ENCODE results near the gene SLC7A10. TPM values are rescaled to one million over a fixed set of nuclear protein-coding genes. Genes with fewer than 3 reads are reported as not detected.

SLC7A10 gene
- total RNA-seq, 3 donors from 2014 or later = 6.9 to 8.8 TPM; not detected in 1

GRCh38 chr19:33195645-33196347 lies 29.9 kb downstream of the SLC7A10 start:
- no peak for TF ChIP-seq POLR2A (IDR thresholded peaks at IDR 0.05)
- TF ChIP-seq, protein P1, sequence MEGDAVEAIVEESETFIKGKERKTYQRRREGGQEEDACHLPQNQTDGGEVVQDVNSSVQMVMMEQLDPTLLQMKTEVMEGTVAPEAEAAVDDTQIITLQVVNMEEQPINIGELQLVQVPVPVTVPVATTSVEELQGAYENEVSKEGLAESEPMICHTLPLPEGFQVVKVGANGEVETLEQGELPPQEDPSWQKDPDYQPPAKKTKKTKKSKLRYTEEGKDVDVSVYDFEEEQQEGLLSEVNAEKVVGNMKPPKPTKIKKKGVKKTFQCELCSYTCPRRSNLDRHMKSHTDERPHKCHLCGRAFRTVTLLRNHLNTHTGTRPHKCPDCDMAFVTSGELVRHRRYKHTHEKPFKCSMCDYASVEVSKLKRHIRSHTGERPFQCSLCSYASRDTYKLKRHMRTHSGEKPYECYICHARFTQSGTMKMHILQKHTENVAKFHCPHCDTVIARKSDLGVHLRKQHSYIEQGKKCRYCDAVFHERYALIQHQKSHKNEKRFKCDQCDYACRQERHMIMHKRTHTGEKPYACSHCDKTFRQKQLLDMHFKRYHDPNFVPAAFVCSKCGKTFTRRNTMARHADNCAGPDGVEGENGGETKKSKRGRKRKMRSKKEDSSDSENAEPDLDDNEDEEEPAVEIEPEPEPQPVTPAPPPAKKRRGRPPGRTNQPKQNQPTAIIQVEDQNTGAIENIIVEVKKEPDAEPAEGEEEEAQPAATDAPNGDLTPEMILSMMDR (IDR thresholded peaks at IDR 0.05) = no peak
- TF ChIP-seq POLR2AphosphoS5 (IDR thresholded peaks at IDR 0.05) = no peak
- DNase-seq (ENCODE audit: low spot score in 2 of 2) = no peak
- Histone ChIP-seq H3K27ac (peak overlapping the region in 1 of 2 donors; percentile 87), H3K36me3 (no peaks in the 10 kb centered on the region), H3K27me3 (no peaks in the 10 kb centered on the region), H3K4me3 (peak overlapping the region; percentile 71 to 97 (median 71)), H3K4me1 (peaks cover 0 to 8% of the 10 kb centered on the region in 2 donors), H3K9me3 (no peaks in the 10 kb centered on the region)
- intact Hi-C loops (cut with DNase I; ENCODE audit: low total_unique reads) = loop anchor here (5.0 kb wide), 1 partner anchor 568 kb away; no protein-coding TSS in a partner anchor

DNA sequence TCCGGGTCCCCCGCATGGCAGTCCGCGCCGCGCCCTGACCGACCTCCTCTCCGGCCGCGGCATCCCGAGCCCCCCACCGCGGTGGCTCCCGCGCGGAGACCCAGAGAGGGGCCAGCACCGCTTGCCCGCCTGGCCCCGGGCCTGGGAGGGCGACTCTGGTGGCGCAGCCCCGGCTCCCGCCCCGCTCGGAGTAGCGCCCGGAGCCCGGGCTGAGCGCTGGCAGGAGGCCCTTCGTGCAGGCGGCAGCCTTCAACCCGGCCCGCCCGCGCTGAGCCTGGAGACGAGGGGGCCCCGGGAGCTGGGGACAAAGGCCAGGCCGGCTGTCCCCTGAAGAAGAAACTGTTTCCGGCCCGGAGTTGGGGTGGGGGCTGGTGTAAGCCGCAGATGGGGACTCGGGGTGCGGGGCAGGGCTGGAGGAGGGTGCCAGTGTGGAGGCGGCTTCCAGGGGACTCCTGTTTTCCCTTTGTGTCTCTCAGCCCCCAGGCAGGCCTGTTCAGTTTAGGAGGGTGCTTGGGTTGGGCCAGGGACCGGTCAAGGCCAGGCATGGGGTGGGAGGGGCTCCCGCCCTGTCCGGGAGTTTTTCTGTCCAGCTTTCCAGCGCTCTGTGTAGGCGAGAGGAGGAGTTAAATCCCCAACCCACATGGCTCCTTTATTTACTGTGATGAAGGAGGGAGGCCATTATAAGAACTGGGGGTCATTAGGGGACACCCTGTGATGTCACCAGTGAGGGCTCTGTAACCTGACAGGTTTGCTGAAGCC lies 30.6 kb downstream of the SLC7A10 start:
- intact Hi-C loops (cut with DNase I; ENCODE audit: low total_unique reads) = loop anchor here (5.0 kb wide), 1 partner anchor 568 kb away; no protein-coding TSS in a partner anchor

GRCh38 chr19:33194532-33194885 lies 31.1 kb downstream of the SLC7A10 start:
- DNase-seq (ENCODE audit: low spot score in 2 of 2) = no peak
- H3K4me3 ChIP-seq = peak overlapping the region; percentile 71 to 97 (median 71)
- H3K27ac ChIP-seq = peak overlapping the region; percentile 63 to 87
- TF ChIP-seq, protein P1 (IDR thresholded peaks at IDR 0.05) = no peak
- no peak for TF ChIP-seq POLR2A (IDR thresholded peaks at IDR 0.05)
- no peak for TF ChIP-seq POLR2AphosphoS5 (IDR thresholded peaks at IDR 0.05)
- no peaks in the 10 kb centered on the region for H3K9me3 ChIP-seq
- H3K27me3 ChIP-seq = no peaks in the 10 kb centered on the region
- H3K36me3 ChIP-seq = no peaks in the 10 kb centered on the region
- H3K4me1 ChIP-seq = peaks cover 0 to 8% of the 10 kb centered on the region in 2 donors
- intact Hi-C loops (cut with DNase I; ENCODE audit: low total_unique reads) = no loop called here

More for the DNA sequence above, 30.6 kb downstream of the SLC7A10 start:
- no peak for TF ChIP-seq POLR2A (IDR thresholded peaks at IDR 0.05)
- no peak for TF ChIP-seq POLR2AphosphoS5 (IDR thresholded peaks at IDR 0.05)
- TF ChIP-seq, protein P1 (IDR thresholded peaks at IDR 0.05) = no peak
- Histone ChIP-seq H3K4me3 (peak overlapping the region; percentile 71 to 97 (median 71)), H3K4me1 (peaks cover 0 to 8% of the 10 kb centered on the region in 2 donors), H3K27me3 (no peaks in the 10 kb centered on the region), H3K9me3 (no peaks in the 10 kb centered on the region), H3K27ac (peak overlapping the region; percentile 63 to 87), H3K36me3 (no peaks in the 10 kb centered on the region)
- no peak for DNase-seq (ENCODE audit: low spot score in 2 of 2)

DNA sequence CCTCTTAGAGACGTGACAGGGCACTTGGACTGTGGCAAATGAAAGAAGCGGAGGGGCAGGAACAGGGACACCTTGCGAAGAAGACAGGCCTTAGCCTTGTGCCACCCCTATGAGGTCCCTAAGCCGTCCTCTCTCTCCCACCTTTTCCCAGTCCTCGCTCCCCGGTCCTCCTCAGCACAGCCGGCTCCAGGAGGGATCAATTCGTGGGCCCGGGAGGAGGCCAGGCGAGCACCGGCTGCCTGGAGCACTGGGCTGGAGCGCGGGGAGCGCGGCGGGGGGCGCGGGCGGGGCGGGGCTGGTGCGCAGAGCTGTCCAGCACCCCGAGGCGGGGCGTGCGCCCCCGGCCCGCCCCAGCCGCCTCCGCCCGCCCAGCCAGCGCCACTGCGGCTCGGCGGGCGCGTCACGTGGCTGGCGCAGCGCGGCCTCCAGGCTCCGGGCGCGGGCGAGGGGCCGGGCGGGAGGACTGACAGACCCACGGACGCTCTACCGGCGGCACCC lies 31.7 kb downstream of the SLC7A10 start, which contains the start of gene LRP3:
Gene LRP3 (plus strand): TSS at position 466 of the 498 bp plus-strand sequence. CDS start 456 bp downstream, outside the sequence.
- peak within 1 kb of the TSS; percentile 63 to 87 for H3K27ac ChIP-seq
- TF ChIP-seq, protein P1 (IDR thresholded peaks at IDR 0.05) = no peak
- TF ChIP-seq POLR2A (IDR thresholded peaks at IDR 0.05) (no peak), POLR2AphosphoS5 (IDR thresholded peaks at IDR 0.05) (no peak)
- H3K4me3 ChIP-seq = peak within 1 kb of the TSS; percentile 71 to 97 (median 71)
- H3K36me3 ChIP-seq = no peaks in the 10 kb centered on the region
- intact Hi-C loops (cut with DNase I; ENCODE audit: low total_unique reads) = no loop called here
- DNase-seq (ENCODE audit: low spot score in 2 of 2) = no peak
- H3K9me3 ChIP-seq = no peaks in the 10 kb centered on the region
- H3K4me1 ChIP-seq = peaks cover 0 to 8% of the 10 kb centered on the region in 2 donors
- H3K27me3 ChIP-seq = no peaks in the 10 kb centered on the region

Data from breast epithelium (tissue), 4 donors.